K562 (cell line): ENCODE data around the gene SEC14L2. TPM values are rescaled to one million over a fixed set of nuclear protein-coding genes. Genes with fewer than 3 reads are reported as not detected.

Source experiments
- ATAC-seq: fragments of 200-7000 bp; cut with Tn5 transposase; 3 replicates; pipeline ENCODE4 v1.9.1; 2020; ENCODE audit warnings: moderate library complexity
- BruUV-seq: library from RNA; stranded (reverse); fragments of 400-500 nt; replicated peaks from 2 replicates; lab custom pipeline; 2021; lab: Mats Ljungman, UMichigan
- CTCF ChIA-PET: fragments of 300-600 bp; formaldehyde crosslinking; extraction: SDS; loops from one replicate; lab custom pipeline; 2021; ENCODE audit warnings: low intra/inter-chr PET ratio; lab: Yijun Ruan, JAX
- POLR2A ChIA-PET: fragments of 300-600, 350-650 bp; sonication (Branson Sonifier 250); formaldehyde crosslinking; extraction: SDS; loops from one replicate; lab custom pipeline; 2021; ENCODE audit warnings: antibody characterized with exemption, inconsistent platforms; lab: Yijun Ruan, JAX
- DNase-seq, 4 experiments: peaks; one replicate each; pipeline versions ENCODE4 v3.0.0 to v3.0.0-alpha.2; 2011 to 2018; ENCODE audit warnings: low spot score in 3 of 4, mixed read lengths in 3 of 4; ENCODE audit errors: extremely low read depth in 1 of 4
- FAIRE-seq: peaks from 2 replicates; lab custom pipeline; 2011; peaks lifted over from hg19 to GRCh38; lab: Jason Lieb, UNC
- H2AFZ ChIP-seq: 2 replicates; pipeline ENCODE4 v1.6.0; 2011; ENCODE audit warnings: low read depth, low read length, control low read depth, inconsistent platforms
- H3K27ac ChIP-seq: fragments of 200-600 bp; 3 replicates; pipeline ENCODE4 v1.8.0; 2011; ENCODE audit warnings: low read depth, mild to moderate bottlenecking, control low read depth, inconsistent platforms, low read length, moderate library complexity, mixed read lengths; ENCODE audit errors: extremely low read depth
- H3K27me3 ChIP-seq, 2 experiments: fragments of 300-600 bp in 1 of 2; 2 replicates in 1 of 2; 3 replicates in 1 of 2; pipeline versions ENCODE4 v1.6.0 to v1.8.0; 2011; ENCODE audit warnings: inconsistent platforms in 2 of 2, low read length in 2 of 2, mild to moderate bottlenecking in 1 of 2, mixed read lengths in 1 of 2, moderate library complexity in 1 of 2; ENCODE audit not compliant: control insufficient read depth in 2 of 2, insufficient read depth in 2 of 2
- H3K36me3 ChIP-seq: fragments of 300-600 bp; 3 replicates; pipeline ENCODE4 v1.8.0; 2011; ENCODE audit warnings: mild to moderate bottlenecking, low read length, inconsistent platforms; ENCODE audit not compliant: control insufficient read depth, insufficient read depth
- H3K4me1 ChIP-seq, 2 experiments: fragments of 200-600 bp in 1 of 2; replicated peaks in 1 of 2; 2 replicates in 1 of 2; 3 replicates in 1 of 2; pipeline versions ENCODE4 v1.5.1 to v1.8.0; 2011; ENCODE audit warnings: inconsistent platforms in 2 of 2, low read length in 2 of 2, mild to moderate bottlenecking in 1 of 2, mixed read lengths in 1 of 2, moderate library complexity in 1 of 2; ENCODE audit not compliant: control insufficient read depth in 2 of 2, insufficient read depth in 2 of 2
- H3K4me2 ChIP-seq: 2 replicates; pipeline ENCODE4 v1.6.1; 2011; ENCODE audit warnings: low read length, control low read depth, inconsistent platforms, mixed read lengths; ENCODE audit not compliant: insufficient read depth
- H3K4me3 ChIP-seq: fragments of 200-600 bp; sonication (generic), shearing (Covaris generic); 2 replicates; pipeline ENCODE4 v1.5.1; 2016; ENCODE audit warnings: control low read depth, inconsistent platforms
- H3K79me2 ChIP-seq: fragments of 200-600 bp; 3 replicates; pipeline ENCODE4 v1.8.0; 2011; ENCODE audit warnings: low read length, inconsistent platforms; ENCODE audit not compliant: control insufficient read depth, insufficient read depth
- H3K9ac ChIP-seq, 2 experiments: 2 replicates each; pipeline versions ENCODE4 v1.6.0 to v1.6.1; 2011; ENCODE audit warnings: low read depth in 2 of 2, low read length in 2 of 2, control low read depth in 1 of 2, inconsistent platforms in 1 of 2, mild to moderate bottlenecking in 1 of 2, mixed read lengths in 1 of 2; ENCODE audit not compliant: insufficient read depth in 1 of 2
- H3K9me1 ChIP-seq: one replicate; pipeline ENCODE4 v1.6.0; 2011; ENCODE audit warnings: inconsistent platforms, mild to moderate bottlenecking, low read length, moderate library complexity; ENCODE audit not compliant: control insufficient read depth, insufficient read depth
- H3K9me3 ChIP-seq: replicated peaks from 2 replicates; pipeline ENCODE4 v1.5.1; 2011; ENCODE audit warnings: low read depth, low read length, inconsistent platforms; ENCODE audit not compliant: control insufficient read depth, insufficient read depth
- H4K20me1 ChIP-seq: replicated peaks from 2 replicates; pipeline ENCODE4 v1.6.1; 2011; ENCODE audit warnings: low read length, inconsistent platforms, mixed read lengths; ENCODE audit not compliant: control insufficient read depth, insufficient read depth
- E2F6 ChIP-seq, 2 experiments: IDR thresholded peaks; 2 replicates each; pipeline ENCODE4 v1.6.1; 2011; ENCODE audit warnings: borderline replicate concordance in 1 of 2, control low read depth in 1 of 2, low read depth in 1 of 2, low read length in 1 of 2, mild to moderate bottlenecking in 1 of 2, mixed read lengths in 1 of 2, moderate library complexity in 1 of 2; ENCODE audit not compliant: insufficient read depth in 1 of 2, insufficient read length in 1 of 2, poor library complexity in 1 of 2, severe bottlenecking in 1 of 2; ENCODE audit errors: extremely low read depth in 1 of 2
- ZNF449 ChIP-seq: fragments of 250-450 bp; sonication (Bioruptor Pico); IDR thresholded peaks from 2 replicates; pipeline ENCODE4 v1.8.0; 2022; ENCODE audit warnings: moderate library complexity, mild to moderate bottlenecking, inconsistent platforms
- ZNF696 ChIP-seq: fragments of 250-450 bp; sonication (Bioruptor Pico); conservative IDR thresholded peaks from 2 replicates; pipeline ENCODE4 v1.4.0; 2020; ENCODE audit warnings: mild to moderate bottlenecking, moderate library complexity
- ZNF79 ChIP-seq: fragments of 250-450 bp; sonication (Bioruptor Pico); IDR thresholded peaks from 2 replicates; pipeline ENCODE4 v1.4.0; 2020; ENCODE audit warnings: low read depth, mild to moderate bottlenecking, moderate library complexity
- WGBS: fragments of 100-300 bp; shearing (Covaris generic); methylation state at CpG from one replicate; pipeline ENCODE4 v1.1.6; 2016; ENCODE audit warnings: low coverage, mixed read lengths; ENCODE audit not compliant: insufficient coverage; ENCODE audit errors: missing lambda C conversion rate; 5-methylcytosine and 5-hydroxymethylcytosine counted together
- in situ Hi-C: fragments of 300-500 bp; cut with MboI; formaldehyde crosslinking; loops from 4 replicates; pipeline ENCODE4 v1.15.0; 2018; ENCODE audit warnings: inconsistent platforms, mixed read lengths
- intact Hi-C: fragments of 100-400 bp; cut with micrococcal nuclease; formaldehyde crosslinking; loops from 2 replicates; pipeline ENCODE4 v1.14.2; 2022
- polyA plus RNA-seq, 8 experiments: library from polyadenylated mRNA; depleted of rRNA in 4 of 8; stranded (reverse) in 5 of 8; unstranded in 3 of 8; fragments of >200 nt; fragmentation: Nextera tagmentation in 2 of 8; fragmentation: Illumina TruSeq in 1 of 8; extraction: Ambion mirVana in 2 of 8; extraction: Trizol in 1 of 8; gene quantifications; 2 replicates each; pipeline versions ENCODE4 v1.2.1 to v1.2.3, GENCODE V29; 2011 to 2014; ENCODE audit warnings: inconsistent platforms in 1 of 8, missing spikeins in 1 of 8
- total RNA-seq, 7 experiments: library from RNA; depleted of rRNA in 6 of 7; stranded (reverse); fragments of >200 nt in 6 of 7; fragmentation: Illumina TruSeq in 2 of 7; extraction: Trizol in 2 of 7; gene quantifications; 2 replicates each; pipeline versions ENCODE4 v1.2.1 to v1.2.3, GENCODE V29; 2011 to 2021; ENCODE audit warnings: low replicate concordance in 1 of 7

The SEC14L2 gene
- total and polyA plus RNA-seq, 9 of the 15 experiments (the other 6 are each of a cell fraction or from before 2014, with no cell fraction given) = 0.03 to 0.17 (median 0.10) TPM

GRCh38 chr22:30416403-30416802 is 19.6 kb downstream of the SEC14L2 start:
- WGBS = 61% methylated on average over 2 of the region's 2 CpGs
- ChIA-PET CTCF (no interaction called here), POLR2A (no interaction called here)

More at GRCh38 chr22:30416403-30416802, 19.6 kb downstream of the SEC14L2 start:
- H3K4me1 ChIP-seq = peaks cover 0 to 14% of the 10 kb centered on the region in 2 experiments; a peak in 4 of 5 replicates
- no peak overlapping the region for H3K27ac ChIP-seq
- intact Hi-C loops (no loop called here), in situ Hi-C loops (no loop called here)
- H3K9me1 ChIP-seq = peaks cover 2% of the 10 kb centered on the region
- no peaks in the 10 kb centered on the region for H4K20me1 ChIP-seq
- H3K4me3 ChIP-seq = no peak overlapping the region
- no TSS peak for BruUV-seq
- no peak overlapping the region for H2AFZ ChIP-seq
- TF ChIP-seq ZNF696 (CRISPR knock-in tag) (no peak), ZNF79 (CRISPR knock-in tag) (no peak), ZNF449 (CRISPR knock-in tag) (no peak), E2F6 (IDR thresholded peaks at IDR 0.05; ENCODE audit: borderline replicate concordance in 1 of 2, extremely low read depth in 1 of 2, insufficient read depth in 1 of 2, insufficient read length in 1 of 2, low read depth in 1 of 2, low read length in 1 of 2, poor library complexity in 1 of 2, severe bottlenecking in 1 of 2) (no peak)
- H3K36me3 ChIP-seq = peaks cover 32% of the 10 kb centered on the region
- no peak overlapping the region for H3K9ac ChIP-seq
- FAIRE-seq (no peak), DNase-seq (no peak), ATAC-seq (no peak)
- no peaks in the 10 kb centered on the region for H3K9me3 ChIP-seq
- H3K4me2 ChIP-seq = no peak overlapping the region
- no peaks in the 10 kb centered on the region for H3K27me3 ChIP-seq
- H3K79me2 ChIP-seq = peaks cover 17% of the 10 kb centered on the region
